VCaP (cell line): ENCODE data around the gene PXMP4.
"Not testable (repeated sequence)": the region's sequence is repeated elsewhere in the genome, so short reads cannot be mapped to it uniquely, and the experiment has no call there.

Experiments used
- H3K27ac ChIP-seq: fragments of 450-650 bp; 2 replicates; pipeline ENCODE4 v1.5.1; 2017
- TF ChIP-seq, protein P1 (sequence below): fragments of 450-650 bp; conservative IDR thresholded peaks from 2 replicates; pipeline ENCODE4 v1.5.1; 2017; ENCODE audit warnings: mild to moderate bottlenecking, moderate library complexity

PXMP4 gene

DNA sequence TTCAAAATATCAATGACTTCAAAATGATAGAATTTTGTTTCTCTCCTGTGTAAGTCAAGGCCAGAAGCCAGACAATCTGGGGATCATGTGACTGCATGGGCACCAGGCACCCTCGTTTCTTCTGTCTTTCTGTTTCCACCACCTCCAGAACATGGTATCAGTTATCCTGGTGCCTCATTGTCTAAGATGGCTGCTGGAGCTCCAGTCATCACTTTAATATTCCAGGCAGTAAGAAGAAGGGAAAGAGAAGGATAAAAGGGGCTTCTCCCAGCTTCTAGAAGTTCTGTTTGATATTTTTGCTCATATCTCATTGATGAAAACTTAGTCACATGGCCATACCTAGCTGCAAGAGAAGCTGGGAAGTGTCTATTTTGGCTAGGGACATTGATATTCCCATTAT is 37.3 kb upstream of the PXMP4 start:
- H3K27ac ChIP-seq: no peak overlapping the region
- TF ChIP-seq, protein P1, sequence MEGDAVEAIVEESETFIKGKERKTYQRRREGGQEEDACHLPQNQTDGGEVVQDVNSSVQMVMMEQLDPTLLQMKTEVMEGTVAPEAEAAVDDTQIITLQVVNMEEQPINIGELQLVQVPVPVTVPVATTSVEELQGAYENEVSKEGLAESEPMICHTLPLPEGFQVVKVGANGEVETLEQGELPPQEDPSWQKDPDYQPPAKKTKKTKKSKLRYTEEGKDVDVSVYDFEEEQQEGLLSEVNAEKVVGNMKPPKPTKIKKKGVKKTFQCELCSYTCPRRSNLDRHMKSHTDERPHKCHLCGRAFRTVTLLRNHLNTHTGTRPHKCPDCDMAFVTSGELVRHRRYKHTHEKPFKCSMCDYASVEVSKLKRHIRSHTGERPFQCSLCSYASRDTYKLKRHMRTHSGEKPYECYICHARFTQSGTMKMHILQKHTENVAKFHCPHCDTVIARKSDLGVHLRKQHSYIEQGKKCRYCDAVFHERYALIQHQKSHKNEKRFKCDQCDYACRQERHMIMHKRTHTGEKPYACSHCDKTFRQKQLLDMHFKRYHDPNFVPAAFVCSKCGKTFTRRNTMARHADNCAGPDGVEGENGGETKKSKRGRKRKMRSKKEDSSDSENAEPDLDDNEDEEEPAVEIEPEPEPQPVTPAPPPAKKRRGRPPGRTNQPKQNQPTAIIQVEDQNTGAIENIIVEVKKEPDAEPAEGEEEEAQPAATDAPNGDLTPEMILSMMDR: no peak

DNA sequence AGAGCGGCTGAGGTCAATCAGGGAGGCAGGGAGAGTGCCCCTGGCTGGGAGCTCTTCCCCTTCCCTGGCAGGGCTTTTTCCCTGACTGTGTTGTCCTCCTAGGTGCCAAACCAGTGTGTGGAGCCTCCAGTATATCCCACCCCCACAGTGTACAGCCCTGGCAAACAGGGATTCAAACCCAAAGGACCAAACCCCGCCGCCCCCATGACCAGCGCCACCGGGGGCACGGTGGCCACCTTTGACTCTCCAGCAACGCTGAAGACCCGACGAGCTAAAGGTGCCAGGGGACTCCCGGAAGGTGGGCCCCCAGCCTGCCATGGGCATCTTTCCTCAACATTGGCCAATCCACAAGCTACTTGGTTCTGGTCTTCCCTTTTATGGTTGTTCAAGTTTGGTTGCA is 36.9 kb upstream of the PXMP4 start:
- no peak overlapping the region for H3K27ac ChIP-seq
- TF ChIP-seq, protein P1: no peak

DNA sequence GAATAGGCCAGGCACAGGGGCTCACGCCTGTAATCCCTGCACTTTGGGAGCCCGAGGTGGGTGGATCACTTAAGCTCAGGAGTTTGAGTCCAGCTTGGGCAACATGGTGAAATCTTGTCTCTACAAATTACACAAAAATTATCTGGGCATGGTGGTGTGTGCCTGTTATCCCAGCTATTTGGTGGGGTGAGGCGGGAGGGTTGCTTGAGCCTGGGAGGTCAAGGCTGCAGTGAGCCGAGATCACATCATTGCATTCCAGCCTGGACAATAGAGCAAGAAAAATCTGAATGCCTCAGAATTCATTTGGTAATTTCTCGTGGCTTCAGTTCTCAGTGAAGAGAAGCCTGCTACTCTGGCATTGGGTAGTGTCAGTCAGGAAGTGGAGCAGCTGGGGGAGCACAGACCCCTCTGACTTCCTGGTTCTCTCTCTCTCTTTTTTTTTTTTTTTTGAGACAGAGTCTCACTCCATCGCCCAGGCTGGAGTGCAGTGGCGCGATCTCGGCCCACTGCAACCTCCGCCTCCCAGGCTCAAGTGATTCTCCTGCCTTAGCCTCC is 35.9 kb upstream of the PXMP4 start:
- not testable (repeated sequence) for H3K27ac ChIP-seq

DNA sequence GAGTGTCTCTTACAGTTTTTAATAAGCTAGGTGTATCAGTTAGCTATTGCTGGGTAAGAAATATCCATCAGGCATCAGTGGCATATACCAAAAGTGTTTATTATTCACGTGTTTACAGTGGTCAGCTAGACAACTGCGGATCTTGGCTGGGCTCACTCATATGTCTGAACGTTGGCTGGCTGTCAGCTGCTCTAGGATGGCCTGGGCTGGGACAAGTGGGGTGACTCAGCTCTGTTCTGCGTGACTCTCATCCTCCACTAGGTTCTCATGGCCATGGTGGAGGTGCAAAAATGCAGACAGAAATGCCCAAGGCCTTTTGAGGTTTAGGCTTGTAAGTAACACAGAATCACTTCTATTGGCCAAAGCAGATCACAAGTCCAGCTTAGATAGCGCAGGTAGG is 33.7 kb upstream of the PXMP4 start:
- TF ChIP-seq, protein P1: no peak

DNA sequence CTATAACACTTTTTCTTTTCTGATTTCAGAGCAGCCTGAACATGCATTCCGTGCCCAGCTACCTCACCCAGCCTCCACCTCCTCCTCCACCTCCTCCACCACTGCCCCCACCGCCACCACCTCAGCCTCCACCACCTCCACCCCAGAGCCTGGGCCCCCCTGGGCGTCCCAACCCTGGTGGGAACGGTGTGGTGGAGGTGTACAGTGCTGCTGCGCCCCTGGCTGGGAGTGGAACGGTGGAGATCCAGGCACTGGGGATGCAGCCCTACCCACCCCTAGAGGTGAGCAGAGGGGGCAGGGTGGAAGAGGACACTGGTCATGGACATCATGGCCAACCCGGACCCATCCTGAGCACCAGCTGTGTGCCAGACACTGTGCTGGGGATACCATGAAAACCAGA is 33.0 kb upstream of the PXMP4 start:
- no peak overlapping the region for H3K27ac ChIP-seq
- TF ChIP-seq, protein P1: no peak

More for the DNA sequence above, 33.7 kb upstream of the PXMP4 start:
- H3K27ac ChIP-seq: no peak overlapping the region

DNA sequence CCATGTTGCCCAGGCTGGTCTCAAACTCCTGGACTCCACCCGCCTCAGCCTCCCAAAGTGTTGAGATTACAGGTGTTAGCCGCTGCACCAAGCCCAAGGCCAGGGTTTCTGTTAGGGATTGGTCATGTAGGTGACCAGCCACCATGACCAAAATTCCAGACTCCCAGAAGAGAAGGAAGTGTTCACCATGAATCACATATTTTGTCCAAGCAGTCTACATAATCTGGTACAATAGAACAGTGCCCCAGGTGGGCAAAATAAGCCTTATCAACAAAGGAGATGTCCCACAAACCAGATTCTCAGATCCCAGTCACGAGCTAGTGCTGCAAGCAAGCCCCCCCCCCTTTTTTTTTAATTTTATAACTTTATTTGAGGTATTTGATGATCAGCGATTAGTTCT is 31.7 kb upstream of the PXMP4 start:
- TF ChIP-seq, protein P1: no peak
- H3K27ac ChIP-seq: no peak overlapping the region

DNA sequence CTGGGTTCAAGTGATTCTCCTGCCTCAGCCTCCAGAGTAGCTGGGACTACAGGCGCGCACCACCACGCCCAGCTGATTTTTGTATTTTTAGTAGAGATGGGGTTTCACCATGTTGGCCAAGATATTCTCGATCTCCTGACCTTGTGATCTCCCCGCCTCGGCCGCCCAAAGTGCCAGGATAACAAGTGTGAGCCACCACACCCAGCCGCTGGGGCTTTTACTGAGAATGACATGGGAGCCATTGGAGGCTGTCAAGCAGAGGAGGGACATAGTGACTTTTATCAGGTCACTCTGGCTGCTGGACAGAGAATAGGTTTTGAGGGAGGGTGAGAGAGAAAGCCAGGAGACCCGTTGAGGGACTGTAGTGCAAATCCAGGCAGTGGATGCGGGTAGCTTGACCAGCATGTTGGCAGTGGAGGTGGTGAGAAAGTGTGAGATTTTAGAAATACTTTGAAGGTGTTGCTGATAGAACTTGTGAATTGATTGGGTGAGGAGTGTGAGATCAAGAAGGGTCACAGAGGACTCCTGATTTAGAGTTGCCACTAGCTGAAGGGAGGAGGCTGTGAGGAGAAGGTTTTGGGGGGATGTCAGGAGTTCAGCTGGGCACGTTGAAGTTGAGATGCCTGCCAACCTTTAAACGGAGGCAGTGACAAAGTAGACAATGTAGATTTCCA is 26.4 kb upstream of the PXMP4 start:
- TF ChIP-seq, protein P1: no peak
- H3K27ac ChIP-seq: no peak overlapping the region

DNA sequence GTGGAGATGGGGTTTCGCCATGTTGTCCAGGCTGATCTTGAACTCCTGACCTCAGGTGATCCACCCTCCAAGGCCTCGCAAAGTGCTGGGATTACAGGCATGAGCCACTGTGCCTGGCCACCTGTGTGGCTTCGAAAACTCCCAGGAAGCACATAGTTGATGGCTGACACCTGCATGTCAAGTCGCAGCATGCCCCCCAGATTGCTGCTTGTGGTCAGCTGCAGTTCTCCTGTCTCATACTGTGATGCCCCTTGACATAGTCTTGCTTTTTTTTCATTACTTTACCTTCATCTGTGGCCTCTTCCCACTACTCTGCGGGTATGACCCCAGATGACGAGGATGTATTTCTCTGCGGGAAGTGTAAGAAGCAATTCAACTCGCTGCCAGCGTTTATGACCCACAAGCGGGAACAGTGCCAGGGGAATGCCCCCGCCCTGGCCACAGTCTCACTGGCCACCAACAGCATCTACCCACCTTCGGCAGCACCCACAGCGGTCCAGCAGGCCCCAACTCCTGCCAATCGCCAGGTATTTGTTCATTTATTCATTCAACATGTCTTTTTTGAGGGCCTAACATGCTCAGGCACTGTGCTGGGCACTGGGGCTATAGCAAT is 24.8 kb upstream of the PXMP4 start:
- TF ChIP-seq, protein P1: no peak
- no peak overlapping the region for H3K27ac ChIP-seq
